ENCODE measurements around the gene OPRM1.

DNA sequence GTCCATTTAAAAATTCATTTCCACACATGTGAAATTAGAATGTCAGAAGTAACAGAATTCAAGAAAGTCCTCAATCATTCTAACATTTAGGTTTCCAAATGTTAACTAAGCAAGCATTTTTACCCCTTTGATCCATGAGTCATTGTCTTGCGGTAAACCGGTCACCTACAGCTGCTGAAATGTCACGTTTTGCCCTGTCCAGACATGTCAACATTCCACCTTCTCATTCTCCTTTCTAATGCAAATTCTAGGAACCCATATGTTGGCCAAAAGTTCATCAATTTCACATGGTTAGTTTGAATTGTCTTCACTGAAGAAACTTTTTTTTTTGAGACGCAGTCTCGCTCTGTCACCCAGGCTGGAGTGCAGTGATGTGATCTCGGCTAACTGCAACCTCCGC lies 200.4 kb downstream of the OPRM1 start:
- TF ChIP-seq EZH2 (IDR thresholded peaks at IDR 0.05; ENCODE audit: low read length) = no peak
- TF ChIP-seq, protein P1, sequence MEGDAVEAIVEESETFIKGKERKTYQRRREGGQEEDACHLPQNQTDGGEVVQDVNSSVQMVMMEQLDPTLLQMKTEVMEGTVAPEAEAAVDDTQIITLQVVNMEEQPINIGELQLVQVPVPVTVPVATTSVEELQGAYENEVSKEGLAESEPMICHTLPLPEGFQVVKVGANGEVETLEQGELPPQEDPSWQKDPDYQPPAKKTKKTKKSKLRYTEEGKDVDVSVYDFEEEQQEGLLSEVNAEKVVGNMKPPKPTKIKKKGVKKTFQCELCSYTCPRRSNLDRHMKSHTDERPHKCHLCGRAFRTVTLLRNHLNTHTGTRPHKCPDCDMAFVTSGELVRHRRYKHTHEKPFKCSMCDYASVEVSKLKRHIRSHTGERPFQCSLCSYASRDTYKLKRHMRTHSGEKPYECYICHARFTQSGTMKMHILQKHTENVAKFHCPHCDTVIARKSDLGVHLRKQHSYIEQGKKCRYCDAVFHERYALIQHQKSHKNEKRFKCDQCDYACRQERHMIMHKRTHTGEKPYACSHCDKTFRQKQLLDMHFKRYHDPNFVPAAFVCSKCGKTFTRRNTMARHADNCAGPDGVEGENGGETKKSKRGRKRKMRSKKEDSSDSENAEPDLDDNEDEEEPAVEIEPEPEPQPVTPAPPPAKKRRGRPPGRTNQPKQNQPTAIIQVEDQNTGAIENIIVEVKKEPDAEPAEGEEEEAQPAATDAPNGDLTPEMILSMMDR (optimal IDR thresholded peaks at IDR 0.05 in 1 of 3, IDR thresholded peaks at IDR 0.05 in 1 of 3, conservative IDR thresholded peaks at IDR 0.05 in 1 of 3; ENCODE audit: extremely low read depth in 1 of 3, insufficient read depth in 2 of 3, low read length in 3 of 3) = no peak
